ENCODE data around the gene CHIC2.

CHIC2 gene

GRCh38 chr4:54093324-54094240, 29.2 kb upstream of the CHIC2 start:
- DNase-seq (ENCODE audit: low spot score): no peak

DNA sequence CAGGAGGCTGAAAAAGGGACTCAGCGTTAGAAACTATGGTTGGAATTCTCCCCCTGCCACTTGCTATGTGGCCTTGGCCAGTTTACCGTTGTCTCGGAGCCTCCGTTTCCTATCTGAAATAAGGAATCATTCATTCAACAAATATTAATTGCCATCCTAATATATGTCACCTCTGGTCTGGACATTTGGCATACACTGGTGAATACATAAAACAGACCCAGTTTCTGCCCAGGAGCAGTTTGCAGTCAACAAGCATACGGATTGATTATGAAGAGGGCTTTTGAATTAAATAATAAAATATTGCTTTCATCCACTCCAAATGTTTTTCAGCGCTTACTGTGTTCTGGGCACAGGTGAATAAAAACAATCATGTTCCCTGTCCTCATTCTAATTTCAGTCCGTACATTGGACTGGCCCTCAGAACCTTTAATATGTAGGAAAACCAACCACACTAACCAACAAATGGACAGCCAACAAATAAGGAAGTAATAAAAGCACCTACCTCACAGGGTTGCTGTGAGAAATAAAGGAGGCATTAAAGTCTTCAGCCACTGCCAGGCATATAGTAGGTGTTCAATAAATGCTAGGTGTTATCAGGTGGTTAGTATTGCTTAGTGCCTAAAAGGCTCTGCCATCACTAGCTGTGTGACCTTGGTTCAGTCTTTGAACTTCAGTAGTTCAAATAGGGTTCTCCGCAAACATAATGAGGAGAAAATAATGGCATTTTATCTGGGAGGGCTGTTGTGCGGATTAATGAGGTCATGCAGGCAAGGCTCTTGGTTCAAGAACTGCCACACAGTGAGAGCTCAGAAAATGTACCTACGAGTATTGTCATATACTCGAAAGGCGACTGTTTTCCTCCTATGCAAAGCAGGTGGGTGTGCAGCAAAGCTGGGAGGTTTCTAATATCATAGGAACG, 28.3 kb upstream of the CHIC2 start:
- no peak for DNase-seq (ENCODE audit: low spot score)

DNA sequence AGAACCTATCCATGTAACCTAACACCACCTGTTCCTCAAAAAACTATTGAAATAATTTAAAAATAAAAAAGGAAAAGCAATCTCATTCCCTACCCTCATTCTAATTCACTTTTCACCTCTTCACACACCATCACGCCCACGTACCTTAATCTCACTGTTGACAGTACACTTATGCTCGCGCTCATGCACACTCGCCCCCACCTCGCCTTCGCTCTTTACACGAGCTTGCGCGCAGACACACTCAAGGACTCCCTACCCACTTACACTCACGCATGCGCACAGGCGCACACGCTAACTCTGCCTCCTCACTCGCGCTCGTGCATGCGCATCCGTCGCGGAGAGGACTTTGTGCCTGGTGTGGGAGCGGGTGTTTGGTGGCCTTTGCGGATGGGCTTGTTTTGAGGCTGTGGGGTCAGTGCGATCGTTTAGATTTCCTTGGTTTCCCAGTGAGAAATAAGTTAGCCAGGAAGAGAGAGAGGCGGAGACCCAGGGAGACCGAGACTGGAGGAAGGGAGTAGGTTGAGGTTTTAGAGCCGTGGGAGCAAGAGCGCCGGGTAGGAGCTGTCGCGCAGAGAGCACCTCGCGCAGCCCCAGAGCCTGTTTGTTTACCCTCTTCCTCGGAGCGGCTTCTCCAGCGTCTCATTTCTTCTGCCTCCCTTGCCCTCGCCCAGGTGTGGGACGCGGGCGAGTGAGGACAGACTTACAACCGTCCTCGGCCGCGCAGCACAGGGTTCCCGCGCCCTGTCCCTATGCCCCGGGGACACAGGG, 27.4 kb upstream of the CHIC2 start:
- DNase-seq (ENCODE audit: low spot score): no peak

DNA sequence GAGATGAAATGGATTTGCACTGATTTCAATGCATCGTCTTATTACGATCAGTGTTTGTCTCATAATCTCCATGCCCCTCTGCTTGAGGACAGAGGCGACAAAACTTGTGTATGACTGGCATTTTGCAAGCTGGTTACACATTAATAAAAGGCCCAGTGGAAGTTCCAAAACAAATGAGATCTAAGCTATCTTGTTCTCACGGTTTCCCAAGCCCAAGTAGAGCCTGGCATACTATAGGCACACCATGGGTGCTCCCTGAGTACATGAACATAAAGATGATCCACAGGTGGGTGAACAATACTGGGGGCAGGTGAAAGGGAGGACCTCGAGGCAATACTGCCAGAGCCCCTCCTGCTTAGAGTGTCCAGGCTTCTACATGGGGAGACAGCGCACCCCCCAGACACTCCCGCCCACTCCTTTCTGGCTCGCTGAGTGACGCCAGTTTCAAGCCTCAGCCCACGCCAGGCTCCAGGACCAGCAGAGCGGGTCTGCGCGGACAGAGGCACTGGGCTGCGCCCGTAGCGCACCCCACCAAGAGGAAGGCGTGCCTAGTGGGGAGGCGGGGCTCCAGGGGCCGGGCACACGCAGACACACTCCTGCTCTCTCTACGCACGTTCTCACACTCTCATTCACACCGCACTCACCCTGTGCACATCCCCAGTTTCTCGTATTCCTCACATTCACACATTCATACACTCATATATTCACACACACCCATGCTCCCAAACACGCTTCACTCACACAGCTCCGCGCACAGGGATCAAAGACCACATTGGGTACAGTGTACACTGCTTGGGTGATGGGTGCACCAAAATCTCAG, 26.6 kb upstream of the CHIC2 start:
- DNase-seq (ENCODE audit: low spot score): no peak

DNA sequence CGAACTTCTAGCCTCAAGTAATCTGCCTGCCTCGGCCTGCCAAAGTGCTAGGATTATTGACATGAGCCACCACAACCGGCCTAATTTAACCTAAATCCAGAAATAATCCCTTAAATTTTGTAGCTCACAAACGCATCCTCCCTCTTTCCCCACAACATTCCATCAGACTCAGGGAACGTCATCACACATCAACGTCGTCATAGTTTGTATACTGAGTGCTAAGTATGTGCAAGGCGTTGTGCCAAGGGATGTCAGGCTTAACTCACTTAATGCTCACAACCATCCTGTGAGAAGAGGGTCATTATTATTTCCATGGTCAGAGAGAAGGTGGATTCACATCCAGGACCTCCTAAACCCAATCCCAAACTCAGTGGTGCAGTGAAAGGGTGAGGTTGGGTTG, 26.0 kb upstream of the CHIC2 start:
- DNase-seq (ENCODE audit: low spot score): no peak

- no peak for DNase-seq (ENCODE audit: low spot score)
Observed at GRCh38 chr4:54089875-54090274, 25.5 kb upstream of the CHIC2 start.

- DNase-seq (ENCODE audit: low spot score): no peak
Observed at GRCh38 chr4:54085284-54085683, 20.9 kb upstream of the CHIC2 start.

DNA sequence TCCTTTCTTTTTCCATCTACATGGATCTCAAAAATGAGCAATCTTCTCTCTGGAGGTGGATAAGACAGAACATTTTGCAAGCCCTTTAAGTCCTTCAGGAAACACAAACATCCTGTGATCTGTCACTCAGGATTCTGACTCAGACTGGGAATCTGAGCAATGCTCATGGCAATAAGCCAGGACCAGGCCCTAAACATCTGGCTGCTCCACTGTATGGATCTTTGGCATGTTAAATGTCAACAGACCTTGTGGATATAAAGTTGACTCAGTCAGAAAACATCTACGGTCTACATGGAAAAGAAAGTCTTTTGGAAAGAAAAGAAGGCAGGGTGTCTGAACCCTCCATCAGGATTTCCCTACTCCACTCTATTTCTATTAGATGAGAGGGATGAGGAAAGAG, 17.8 kb upstream of the CHIC2 start:
- DNase-seq (ENCODE audit: low spot score): no peak

DNA sequence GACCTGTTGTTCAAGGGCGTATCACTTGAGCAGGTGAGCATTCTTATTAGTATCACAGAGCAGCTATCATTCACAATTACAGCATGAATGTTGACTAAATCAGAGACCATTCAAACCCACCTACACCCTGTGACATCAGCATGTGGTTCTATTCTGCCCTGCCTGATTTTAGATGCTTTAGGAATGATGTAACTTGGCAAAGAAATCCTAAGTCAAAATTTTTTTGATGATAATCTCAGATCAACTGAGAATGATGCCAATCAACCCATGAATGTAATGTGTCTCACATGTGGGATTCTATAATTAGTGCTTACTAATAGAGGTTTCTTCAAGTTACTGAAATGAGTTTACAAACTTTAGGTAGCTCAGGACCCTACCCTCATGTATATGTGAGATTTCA, 13.4 kb upstream of the CHIC2 start:
- no peak for DNase-seq (ENCODE audit: low spot score)

- DNase-seq (ENCODE audit: low spot score): no peak
Observed at GRCh38 chr4:54076673-54077072, 12.3 kb upstream of the CHIC2 start.

DNA sequence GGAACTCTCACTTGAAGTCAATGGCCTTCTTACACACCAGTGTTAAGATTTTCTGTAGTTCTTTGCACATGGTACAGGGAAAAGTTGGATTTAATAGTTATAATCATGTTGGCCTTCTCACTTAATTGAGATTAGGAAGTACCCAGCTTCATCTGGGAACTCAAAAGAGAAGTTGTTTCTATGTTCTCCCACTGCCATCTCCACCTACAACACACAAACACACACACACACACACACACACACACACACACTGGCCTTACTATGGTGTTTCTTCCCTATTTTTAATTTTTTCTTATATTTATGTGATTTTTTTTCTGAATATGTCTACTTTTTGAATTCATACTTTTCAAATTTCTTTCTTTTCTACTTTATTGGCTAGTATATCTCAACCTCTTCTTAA, 10.0 kb upstream of the CHIC2 start:
- no peak for DNase-seq (ENCODE audit: low spot score)

DNA sequence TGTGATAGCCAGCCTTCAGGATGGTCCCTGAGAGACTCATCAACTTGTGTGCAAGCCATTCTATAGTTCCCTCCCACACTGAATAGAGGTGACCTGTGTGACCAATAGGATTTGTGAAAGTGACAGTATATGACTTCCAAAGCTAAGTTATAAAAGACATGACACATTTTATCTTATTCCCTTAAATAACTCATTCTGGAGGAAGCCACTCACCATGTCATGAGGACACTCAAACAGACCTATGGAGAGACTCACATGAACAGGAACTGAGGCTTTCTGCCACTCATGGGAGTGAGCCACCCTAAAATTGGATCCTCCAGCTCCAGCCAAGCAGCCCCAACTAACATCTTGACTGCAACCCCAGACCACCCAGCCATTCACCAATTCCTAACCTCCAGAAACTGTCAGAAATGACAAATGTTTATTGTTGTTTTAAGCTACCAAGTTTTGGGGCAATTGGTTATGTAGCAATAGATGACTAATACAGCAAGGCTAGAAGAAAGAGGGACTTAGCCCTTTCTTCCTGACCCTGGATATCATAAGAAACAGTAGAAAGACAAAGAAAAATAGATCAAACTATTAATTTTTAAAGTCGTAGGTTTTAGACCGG, 9.0 kb upstream of the CHIC2 start:
- DNase-seq (ENCODE audit: low spot score): no peak

- no peak for DNase-seq (ENCODE audit: low spot score)
Observed at GRCh38 chr4:54067166-54067565, 2.8 kb upstream of the CHIC2 start.

DNA sequence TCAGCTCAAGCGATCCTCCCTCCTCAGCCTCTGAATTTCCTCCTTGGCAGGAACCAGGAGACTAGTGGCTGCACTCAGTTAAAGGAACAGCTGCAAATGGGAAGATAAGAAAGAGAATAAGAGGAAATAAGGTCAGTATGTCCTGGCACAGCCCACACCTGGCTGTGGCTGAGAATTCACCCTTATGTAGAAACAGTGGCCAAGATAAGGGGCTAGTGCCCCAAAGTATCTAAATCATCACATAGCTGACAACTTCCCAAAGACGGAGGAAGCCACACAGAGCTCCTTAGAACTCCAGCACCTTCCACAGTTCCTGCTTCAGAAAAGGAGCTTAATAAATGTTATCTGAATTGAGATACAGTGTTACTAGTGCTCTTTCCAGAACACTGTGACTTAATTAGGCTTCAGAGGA, 2.3 kb upstream of the CHIC2 start:
- DNase-seq (ENCODE audit: low spot score): no peak

DNA sequence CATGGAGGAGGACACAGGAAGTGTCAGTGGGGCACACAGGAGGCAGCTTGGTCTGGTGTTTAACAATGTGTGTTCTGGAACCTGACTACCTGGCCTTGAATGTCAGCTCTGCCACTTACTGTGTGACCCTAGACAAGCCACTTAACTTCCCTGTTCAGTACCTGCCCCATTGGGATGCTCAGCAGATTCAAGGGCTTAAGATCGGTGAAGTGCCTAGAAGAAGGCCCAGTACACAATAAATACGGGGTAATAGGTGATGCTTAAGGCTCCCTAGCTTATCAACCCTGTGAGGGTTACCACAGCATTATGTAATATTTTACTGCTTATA, 1.6 kb upstream of the CHIC2 start:
- no peak for DNase-seq (ENCODE audit: low spot score)

DNA sequence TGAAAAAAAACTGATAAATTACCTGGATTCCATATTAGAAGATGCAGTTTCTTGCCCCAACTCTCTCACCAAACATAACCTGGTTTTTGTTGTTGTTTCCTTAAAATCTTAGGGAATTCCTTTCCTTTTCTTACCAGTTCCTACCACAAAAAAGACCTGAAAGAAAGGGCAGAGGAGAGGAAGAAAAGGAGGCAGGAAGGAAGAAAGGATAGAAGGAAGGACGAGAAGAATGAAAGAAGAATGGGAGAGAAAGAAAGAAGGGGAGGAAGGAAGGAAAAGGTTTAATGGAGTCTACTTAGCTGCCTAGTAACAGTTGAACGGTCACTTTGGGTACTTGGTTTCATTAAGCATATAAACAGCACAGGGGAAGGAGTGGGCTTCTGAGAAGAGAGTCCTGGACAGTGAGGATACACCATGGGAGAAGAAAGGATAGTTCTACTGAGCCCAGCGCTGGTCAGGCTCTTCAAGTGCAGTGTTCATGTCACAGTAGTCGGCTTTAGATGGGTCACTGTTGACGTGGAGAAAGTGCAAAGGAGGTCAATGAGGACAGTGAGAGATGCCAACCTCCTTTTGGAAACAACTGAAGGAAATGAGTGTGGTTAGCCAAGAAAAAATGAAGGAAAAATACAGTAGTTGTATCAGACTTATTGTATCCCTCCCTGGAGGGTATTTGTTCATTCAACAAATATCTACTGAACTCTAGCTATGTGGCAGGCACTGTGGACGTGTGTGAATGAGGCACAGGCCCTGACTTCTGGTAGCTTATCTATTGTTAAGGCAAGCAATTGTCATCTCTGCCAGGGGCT, 1.1 kb upstream of the CHIC2 start:
- no peak for DNase-seq (ENCODE audit: low spot score)

DNA sequence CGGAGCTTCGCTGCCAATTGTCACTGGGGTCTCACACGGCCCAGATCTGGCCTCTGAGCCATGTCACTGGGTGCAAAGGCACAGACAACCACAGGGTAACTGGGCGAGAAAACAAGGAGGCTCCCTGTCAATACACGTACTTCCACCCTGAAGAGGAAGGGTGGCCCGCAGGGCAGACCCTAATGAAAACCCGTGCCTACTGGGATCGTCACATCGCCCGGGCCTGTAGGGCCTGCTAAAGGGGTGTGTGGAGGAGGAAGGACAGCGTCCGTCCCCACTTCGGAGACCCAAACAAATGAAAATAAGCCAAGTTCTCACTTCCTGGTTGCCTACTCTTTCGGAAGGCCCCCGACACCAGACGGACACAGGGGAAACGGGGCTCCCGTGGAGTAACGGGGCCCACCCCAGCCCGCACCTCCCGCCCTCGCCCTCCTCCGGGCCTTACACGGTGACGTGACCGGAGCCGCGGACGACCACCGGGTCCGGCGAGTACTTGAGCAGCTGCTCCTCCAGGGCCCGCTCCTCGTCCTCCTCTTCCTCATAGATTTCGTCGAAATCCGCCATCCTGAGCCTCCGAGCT, 578 bp downstream of the CHIC2 start:
- DNase-seq (ENCODE audit: low spot score): peak; percentile 63

DNA sequence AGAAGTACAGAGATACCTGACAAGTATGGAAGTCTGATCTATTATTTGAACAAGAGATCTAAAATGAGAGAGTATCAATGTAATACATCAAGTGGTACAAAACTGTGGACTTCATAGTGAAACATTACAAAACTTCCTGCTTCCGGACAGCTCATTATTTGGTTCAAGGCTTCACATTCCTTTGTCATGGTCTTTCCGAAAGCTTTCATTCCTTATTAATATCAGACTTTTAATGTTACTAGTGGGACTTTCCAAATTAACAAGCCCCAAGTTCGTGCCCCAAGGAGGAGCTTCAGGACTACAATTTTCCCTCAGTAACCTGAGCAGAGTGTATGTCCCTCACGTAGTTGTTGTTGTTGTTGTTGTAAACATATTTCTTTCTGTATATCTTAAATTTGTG, 1.2 kb downstream of the CHIC2 start:
- DNase-seq (ENCODE audit: low spot score): peak; percentile 44

GRCh38 chr4:54062392-54062791, 2.0 kb downstream of the CHIC2 start:
- no peak for DNase-seq (ENCODE audit: low spot score)

GRCh38 chr4:54061873-54062272, 2.5 kb downstream of the CHIC2 start:
- no peak for DNase-seq (ENCODE audit: low spot score)
